Measurements from ENCODE around the gene SSC5D. TPM values are rescaled to one million over a fixed set of nuclear protein-coding genes. Genes with fewer than 3 reads are reported as not detected.

Gene SSC5D
- total RNA-seq (0.32 and 0.89 TPM in 2 replicates), polyA plus RNA-seq (0.15 and 0.60 TPM in 2 replicates)

- Histone ChIP-seq H3K9me3 (ENCODE audit: low read depth) (no peaks in the 10 kb centered on the region), H3K4me3 (no peak within 1 kb of the TSS), H3K36me3 (no peaks in the 10 kb centered on the region), H3K4me1 (ENCODE audit: low read depth) (peaks cover 23% of the 10 kb centered on the region), H3K27ac (peak within 1 kb of the TSS; percentile 90), H3K27me3 (no peaks in the 10 kb centered on the region)
- peak in 1 of 2 donors; percentile 76 for DNase-seq (ENCODE audit: low read depth in 1 of 2, low spot score in 1 of 2)
- no peak for TF ChIP-seq CTCF (IDR thresholded peaks at IDR 0.05; ENCODE audit: low read depth, low read length)
Observed at GRCh38 chr19:55487924-55488687, at the start of gene SSC5D. TSS of gene SSC5D (plus strand) at chr19:55488436. CDS start at chr19:55488590, 154 bp downstream.

GRCh38 chr19:55439052-55439451, 49.2 kb upstream of the SSC5D start:
- no peaks in the 10 kb centered on the region for H3K36me3 ChIP-seq
- H3K9me3 ChIP-seq (ENCODE audit: low read depth), result no peaks in the 10 kb centered on the region
- H3K27ac ChIP-seq, result no peak overlapping the region
- H3K4me1 ChIP-seq (ENCODE audit: low read depth), result no peaks in the 10 kb centered on the region
- H3K4me3 ChIP-seq, result no peak overlapping the region
- no peak for TF ChIP-seq CTCF (IDR thresholded peaks at IDR 0.05; ENCODE audit: low read depth, low read length)
- DNase-seq (ENCODE audit: low read depth in 1 of 2, low spot score in 1 of 2), result no peak
- H3K27me3 ChIP-seq, result peaks cover 62% of the 10 kb centered on the region

- Histone ChIP-seq H3K4me3 (no peak overlapping the region), H3K36me3 (no peaks in the 10 kb centered on the region), H3K27ac (no peak overlapping the region), H3K4me1 (ENCODE audit: low read depth) (no peaks in the 10 kb centered on the region), H3K9me3 (ENCODE audit: low read depth) (no peaks in the 10 kb centered on the region), H3K27me3 (peaks cover 77% of the 10 kb centered on the region)
- DNase-seq (ENCODE audit: low read depth in 1 of 2, low spot score in 1 of 2), result no peak
- no peak for TF ChIP-seq CTCF (IDR thresholded peaks at IDR 0.05; ENCODE audit: low read depth, low read length)
Observed at GRCh38 chr19:55440411-55441105, 47.7 kb upstream of the SSC5D start.

GRCh38 chr19:55441319-55441691, 46.9 kb upstream of the SSC5D start:
- TF ChIP-seq CTCF (IDR thresholded peaks at IDR 0.05; ENCODE audit: low read depth, low read length), result no peak
- H3K27ac ChIP-seq, result no peak overlapping the region
- H3K4me1 ChIP-seq (ENCODE audit: low read depth), result no peaks in the 10 kb centered on the region
- no peak overlapping the region for H3K4me3 ChIP-seq
- no peaks in the 10 kb centered on the region for H3K9me3 ChIP-seq (ENCODE audit: low read depth)
- peaks cover 85% of the 10 kb centered on the region for H3K27me3 ChIP-seq
- no peaks in the 10 kb centered on the region for H3K36me3 ChIP-seq
- no peak for DNase-seq (ENCODE audit: low read depth in 1 of 2, low spot score in 1 of 2)

GRCh38 chr19:55441692-55442321, 46.4 kb upstream of the SSC5D start:
- Histone ChIP-seq H3K4me3 (no peak overlapping the region), H3K9me3 (ENCODE audit: low read depth) (no peaks in the 10 kb centered on the region), H3K4me1 (ENCODE audit: low read depth) (no peaks in the 10 kb centered on the region), H3K27me3 (peaks cover 90% of the 10 kb centered on the region), H3K27ac (no peak overlapping the region), H3K36me3 (no peaks in the 10 kb centered on the region)
- no peak for TF ChIP-seq CTCF (IDR thresholded peaks at IDR 0.05; ENCODE audit: low read depth, low read length)
- DNase-seq (ENCODE audit: low read depth in 1 of 2, low spot score in 1 of 2), result no peak

Data from cardiac muscle cell (in vitro differentiated cells and primary cell).